H9 (cell line): ENCODE measurements around the gene RBM14. TPM values are rescaled to one million over a fixed set of nuclear protein-coding genes. Genes with fewer than 3 reads are reported as not detected.
A peak's percentile ranks its signal among the peaks of the same experiment; 100 is the strongest.
"Not testable (repeated sequence)": the region's sequence is repeated elsewhere in the genome, so short reads cannot be mapped to it uniquely, and the experiment has no call there.

ENCODE experiments used
- DNase-seq: peaks from one replicate; pipeline ENCODE4 v3.0.0-alpha.2; 2017
- H2AFZ ChIP-seq: one replicate; pipeline ENCODE4 v1.6.1; 2013; ENCODE audit warnings: mild to moderate bottlenecking, low read length, control low read depth, moderate library complexity
- H2AK5ac ChIP-seq: 2 replicates; pipeline ENCODE4 v1.6.1; 2013; ENCODE audit warnings: low read length, control low read depth, mixed read lengths; ENCODE audit not compliant: insufficient read length
- H2BK120ac ChIP-seq: one replicate; pipeline ENCODE4 v1.6.1; 2013; ENCODE audit warnings: low read depth, mild to moderate bottlenecking, low read length, control low read depth, inconsistent platforms; ENCODE audit not compliant: poor library complexity, severe bottlenecking
- H2BK12ac ChIP-seq: 2 replicates; pipeline ENCODE4 v1.6.1; 2013; ENCODE audit warnings: low read length, control low read depth, mixed read lengths, low read depth; ENCODE audit not compliant: insufficient read length
- H2BK15ac ChIP-seq: 2 replicates; pipeline ENCODE4 v1.6.1; 2013; ENCODE audit warnings: low read depth, low read length, control low read depth
- H2BK20ac ChIP-seq: one replicate; pipeline ENCODE4 v1.6.1; 2013; ENCODE audit warnings: low read depth, mild to moderate bottlenecking, low read length, control low read depth, inconsistent platforms; ENCODE audit not compliant: poor library complexity, severe bottlenecking
- H2BK5ac ChIP-seq: 2 replicates; pipeline ENCODE4 v1.6.1; 2013; ENCODE audit warnings: low read length, control low read depth, mixed read lengths; ENCODE audit not compliant: insufficient read length
- H3K14ac ChIP-seq: 2 replicates; pipeline ENCODE4 v1.6.1; 2013; ENCODE audit warnings: low read length, control low read depth; ENCODE audit not compliant: insufficient read depth
- H3K18ac ChIP-seq: 2 replicates; pipeline ENCODE4 v1.6.1; 2013; ENCODE audit warnings: low read depth, mild to moderate bottlenecking, mixed read lengths, low read length, control low read depth; ENCODE audit not compliant: insufficient read length
- H3K23ac ChIP-seq: 2 replicates; pipeline ENCODE4 v1.6.1; 2013; ENCODE audit warnings: low read length, control low read depth, mixed read lengths, low read depth; ENCODE audit not compliant: insufficient read length
- H3K23me2 ChIP-seq: 2 replicates; pipeline ENCODE4 v1.6.1; 2013; ENCODE audit warnings: low read depth, mild to moderate bottlenecking, mixed read lengths, low read length, control low read depth; ENCODE audit not compliant: insufficient read length, poor library complexity, severe bottlenecking
- H3K27ac ChIP-seq: 2 replicates; pipeline ENCODE4 v1.5.1; 2013; ENCODE audit warnings: low read length, control low read depth, mixed read lengths, low read depth; ENCODE audit not compliant: insufficient read length
- H3K27me3 ChIP-seq: 2 replicates; pipeline ENCODE4 v1.6.1; 2013; ENCODE audit warnings: low read length, control low read depth, inconsistent platforms; ENCODE audit not compliant: insufficient read depth
- H3K4ac ChIP-seq: 2 replicates; pipeline ENCODE4 v1.6.1; 2013; ENCODE audit warnings: low read depth, mild to moderate bottlenecking, control low read depth, inconsistent platforms, low read length, moderate library complexity
- H3K4me1 ChIP-seq: 2 replicates; pipeline ENCODE4 v1.6.1; 2013; ENCODE audit warnings: low read length, control low read depth, inconsistent platforms; ENCODE audit not compliant: insufficient read depth
- H3K4me2 ChIP-seq: 2 replicates; pipeline ENCODE4 v1.6.1; 2013; ENCODE audit warnings: low read length, control low read depth, mixed read lengths; ENCODE audit not compliant: insufficient read length, insufficient read depth
- H3K56ac ChIP-seq: 2 replicates; pipeline ENCODE4 v1.6.1; 2013; ENCODE audit warnings: low read depth, mild to moderate bottlenecking, mixed read lengths, low read length, control low read depth; ENCODE audit not compliant: insufficient read length
- H3K79me1 ChIP-seq: 2 replicates; pipeline ENCODE4 v1.6.1; 2013; ENCODE audit warnings: low read depth, mild to moderate bottlenecking, moderate library complexity, low read length, control low read depth, inconsistent platforms; ENCODE audit not compliant: insufficient read depth, poor library complexity, severe bottlenecking
- H3K79me2 ChIP-seq: 2 replicates; pipeline ENCODE4 v1.6.1; 2013; ENCODE audit warnings: low read length, control low read depth, inconsistent platforms; ENCODE audit not compliant: insufficient read depth
- H3K9ac ChIP-seq: 2 replicates; pipeline ENCODE4 v1.6.1; 2013; ENCODE audit warnings: low read length, control low read depth, mixed read lengths; ENCODE audit not compliant: insufficient read length; ENCODE audit errors: extremely low read depth
- H3K9me3 ChIP-seq: one replicate; pipeline ENCODE4 v1.6.1; 2013; ENCODE audit warnings: low read depth, low read length, inconsistent platforms; ENCODE audit not compliant: control insufficient read depth
- H3T11ph ChIP-seq: one replicate; pipeline ENCODE4 v1.6.1; 2013; ENCODE audit warnings: mild to moderate bottlenecking, low read length, control low read depth, inconsistent platforms
- H4K20me1 ChIP-seq: one replicate; pipeline ENCODE4 v1.6.1; 2013; ENCODE audit not compliant: control insufficient read depth, insufficient read length, insufficient read depth
- H4K5ac ChIP-seq: 2 replicates; pipeline ENCODE4 v1.6.1; 2013; ENCODE audit warnings: low read depth, mild to moderate bottlenecking, mixed read lengths, low read length, control low read depth; ENCODE audit not compliant: insufficient read length
- H4K8ac ChIP-seq: replicated peaks from 2 replicates; pipeline ENCODE4 v1.6.1; 2013; ENCODE audit warnings: low read length, control low read depth, mixed read lengths, low read depth; ENCODE audit not compliant: insufficient read length
- H4K91ac ChIP-seq: 2 replicates; pipeline ENCODE4 v1.6.1; 2013; ENCODE audit warnings: low read depth, mild to moderate bottlenecking, moderate library complexity, mixed read lengths, low read length, control low read depth; ENCODE audit not compliant: insufficient read length
- H3K27ac Mint-ChIP-seq, 3 experiments: 2 replicates in 2 of 3; 3 replicates in 1 of 3; pipeline ENCODE4 v1.8.0; 2020 to 2021; ENCODE audit warnings: mixed read lengths in 3 of 3, mild to moderate bottlenecking in 1 of 3, moderate library complexity in 1 of 3
- H3K27me3 Mint-ChIP-seq: 2 replicates; pipeline ENCODE4 v1.8.0; 2021; ENCODE audit warnings: low read depth, mild to moderate bottlenecking, moderate library complexity, mixed read lengths
- H3K36me3 Mint-ChIP-seq, 3 experiments: 2 replicates in 2 of 3; 3 replicates in 1 of 3; pipeline ENCODE4 v1.8.0; 2020 to 2021; ENCODE audit warnings: low read depth in 3 of 3, mixed read lengths in 3 of 3; ENCODE audit not compliant: insufficient read depth in 1 of 3
- H3K4me1 Mint-ChIP-seq, 2 experiments: 2 replicates each; pipeline ENCODE4 v1.8.0; 2020; ENCODE audit warnings: mixed read lengths in 2 of 2
- H3K4me3 Mint-ChIP-seq, 2 experiments: 2 replicates in 1 of 2; 3 replicates in 1 of 2; pipeline ENCODE4 v1.8.0; 2020 to 2021; ENCODE audit warnings: mild to moderate bottlenecking in 2 of 2, mixed read lengths in 2 of 2, moderate library complexity in 1 of 2
- H3K9me3 Mint-ChIP-seq, 2 experiments: 2 replicates in 1 of 2; 3 replicates in 1 of 2; pipeline ENCODE4 v1.8.0; 2020; ENCODE audit warnings: mild to moderate bottlenecking in 2 of 2, mixed read lengths in 2 of 2, moderate library complexity in 1 of 2
- CTCF ChIP-seq: fragments of 200-600 bp; sonication (generic); conservative IDR thresholded peaks from 3 replicates; pipeline ENCODE4 v1.8.0; 2021; ENCODE audit warnings: antibody characterized with exemption, mild to moderate bottlenecking
- WGBS: extraction: QIAGEN DNeasy Blood & Tissue Kit; methylation state at CpG from one replicate; pipeline ENCODE4 v1.1.7; 2013; ENCODE audit warnings: missing lambda C conversion rate, low lambda C conversion rate, mixed read lengths; ENCODE audit not compliant: insufficient read length; ENCODE audit errors: extremely low coverage; 5-methylcytosine and 5-hydroxymethylcytosine counted together
- total RNA-seq: library from RNA; stranded (reverse); gene quantifications from 2 replicates; pipeline ENCODE4 v1.2.1, GENCODE V29; 2021

RBM14 gene
- total RNA-seq, 1 experiment from 2014 or later = 171 TPM

- Histone ChIP-seq H3K79me1 (no peaks in the 10 kb centered on the region), H3K27ac (no peak overlapping the region), H3K9me3 (no peaks in the 10 kb centered on the region), H2BK5ac (no peak overlapping the region), H3K4ac (no peak overlapping the region), H2BK120ac (no peak overlapping the region), H3K56ac (no peak overlapping the region), H4K91ac (no peak overlapping the region), H3K18ac (no peak overlapping the region), H3K79me2 (no peaks in the 10 kb centered on the region), H4K20me1 (no peaks in the 10 kb centered on the region), H3K14ac (no peak overlapping the region), H2AK5ac (no peak overlapping the region), H2BK12ac (no peak overlapping the region), H3K4me2 (no peak overlapping the region), H3K4me1 (no peaks in the 10 kb centered on the region; the same call in 1 of the 2 replicates), H4K5ac (no peak overlapping the region), H3K23me2 (no peaks in the 10 kb centered on the region), H3K23ac (no peak overlapping the region), H4K8ac (no peak overlapping the region), H3K27me3 (no peaks in the 10 kb centered on the region; the same call in 1 of the 2 replicates), H3K9ac (no peak overlapping the region), H2BK20ac (no peak overlapping the region), H2AFZ (no peak overlapping the region), H3T11ph (no peak overlapping the region), H2BK15ac (no peak overlapping the region)
- H3K27me3 Mint-ChIP-seq = peaks cover 11% of the 10 kb centered on the region
- no peak overlapping the region for H3K4me3 Mint-ChIP-seq
- no peak for TF ChIP-seq CTCF
- no peak for DNase-seq
- peaks cover 4 to 26% (median 13%) of the 10 kb centered on the region in 3 experiments; a peak in 6 of 7 replicates for H3K36me3 Mint-ChIP-seq
- WGBS = no CpG with 5 or more reads among the region's 3 CpGs
- peaks cover 18 to 22% of the 10 kb centered on the region in 2 experiments for H3K4me1 Mint-ChIP-seq
- no peak overlapping the region; a peak in 1 of 7 replicates for H3K27ac Mint-ChIP-seq
- peaks cover 25 to 28% of the 10 kb centered on the region in 2 experiments for H3K9me3 Mint-ChIP-seq
Observed at GRCh38 chr11:66581261-66581660, 35.2 kb upstream of the RBM14 start.

- H2BK120ac ChIP-seq, H3K4me3 Mint-ChIP-seq, H3K9me3 ChIP-seq, H3K79me1 ChIP-seq, H4K20me1 ChIP-seq, H2AFZ ChIP-seq, H2BK12ac ChIP-seq, H3K27me3 ChIP-seq, H3K18ac ChIP-seq, H4K91ac ChIP-seq, H4K8ac ChIP-seq, H2BK5ac ChIP-seq, H3K23me2 ChIP-seq, H3K4me2 ChIP-seq, H3K14ac ChIP-seq, H3K4ac ChIP-seq, H4K5ac ChIP-seq, H3K4me1 ChIP-seq, H2BK20ac ChIP-seq, H3K56ac ChIP-seq, H2BK15ac ChIP-seq, H3K79me2 ChIP-seq, H3K23ac ChIP-seq, H3T11ph ChIP-seq, H2AK5ac ChIP-seq, H3K9ac ChIP-seq: not testable (repeated sequence)
- Mint-ChIP-seq H3K4me1 (peaks cover 12 to 16% of the 10 kb centered on the region in 2 experiments), H3K27ac (peak overlapping the region in 1 of 3 experiments; percentile 90; a peak in 2 of 7 replicates), H3K27me3 (peaks cover 14% of the 10 kb centered on the region), H3K36me3 (peaks cover 4 to 26% (median 18%) of the 10 kb centered on the region in 3 experiments; a peak in 6 of 7 replicates), H3K9me3 (peaks cover 34 to 36% of the 10 kb centered on the region in 2 experiments)
- no CpG with 5 or more reads among the region's 3 CpGs for WGBS
- peak; percentile 64 for DNase-seq
- peak overlapping the region; percentile 67 for H3K27ac ChIP-seq
Observed at GRCh38 chr11:66582565-66583147, 33.8 kb upstream of the RBM14 start.
